ENCODE measurements around the gene MICOS13. TPM values are rescaled to one million over a fixed set of nuclear protein-coding genes. Genes with fewer than 3 reads are reported as not detected.

Gene MICOS13
- total RNA-seq, 6 experiments from 2014 or later, result 77.9 to 91.6 (median 80.1) TPM

GRCh38 chr19:5643060-5643459 lies 37.3 kb downstream of the MICOS13 start:
- H3K27me3 Mint-ChIP-seq (ENCODE audit: insufficient read depth), result no peaks in the 10 kb centered on the region; the same call in 1 of the 2 replicates
- H3K27ac Mint-ChIP-seq, result no peak overlapping the region
- no peak for DNase-seq
- H3K36me3 Mint-ChIP-seq (ENCODE audit: low read depth), result peaks cover 38% of the 10 kb centered on the region
- peaks cover 33% of the 10 kb centered on the region for H3K4me1 Mint-ChIP-seq (ENCODE audit: low read depth)
- H3K9me3 Mint-ChIP-seq, result no peaks in the 10 kb centered on the region
- H3K4me3 Mint-ChIP-seq, result no peak overlapping the region
- TF ChIP-seq CTCF (IDR thresholded peaks at IDR 0.05), result no peak

- H3K9me3 Mint-ChIP-seq, result no peaks in the 10 kb centered on the region
- no peaks in the 10 kb centered on the region; the same call in 1 of the 2 replicates for H3K27me3 Mint-ChIP-seq (ENCODE audit: insufficient read depth)
- no peak for DNase-seq
- H3K4me3 Mint-ChIP-seq, result no peak overlapping the region
- TF ChIP-seq CTCF (IDR thresholded peaks at IDR 0.05), result no peak
- peaks cover 34% of the 10 kb centered on the region for H3K36me3 Mint-ChIP-seq (ENCODE audit: low read depth)
- peaks cover 41% of the 10 kb centered on the region for H3K4me1 Mint-ChIP-seq (ENCODE audit: low read depth)
- no peak overlapping the region for H3K27ac Mint-ChIP-seq
Observed at GRCh38 chr19:5642204-5642603, 38.1 kb downstream of the MICOS13 start.

- Mint-ChIP-seq H3K4me3 (no peak overlapping the region), H3K4me1 (ENCODE audit: low read depth) (peaks cover 41% of the 10 kb centered on the region), H3K9me3 (no peaks in the 10 kb centered on the region), H3K36me3 (ENCODE audit: low read depth) (peaks cover 29% of the 10 kb centered on the region), H3K27me3 (ENCODE audit: insufficient read depth) (no peaks in the 10 kb centered on the region; the same call in 1 of the 2 replicates), H3K27ac (no peak overlapping the region)
- TF ChIP-seq CTCF (IDR thresholded peaks at IDR 0.05), result no peak
- DNase-seq, result no peak
Observed at GRCh38 chr19:5641171-5641570, 39.1 kb downstream of the MICOS13 start.

GRCh38 chr19:5637971-5638370 lies 42.3 kb downstream of the MICOS13 start:
- H3K27me3 Mint-ChIP-seq (ENCODE audit: insufficient read depth), result no peaks in the 10 kb centered on the region; the same call in 1 of the 2 replicates
- H3K9me3 Mint-ChIP-seq, result no peaks in the 10 kb centered on the region
- H3K4me3 Mint-ChIP-seq, result no peak overlapping the region
- TF ChIP-seq CTCF (IDR thresholded peaks at IDR 0.05), result no peak
- peak overlapping the region; percentile 49; the same call in 1 of the 2 replicates for H3K27ac Mint-ChIP-seq
- peaks cover 12% of the 10 kb centered on the region for H3K36me3 Mint-ChIP-seq (ENCODE audit: low read depth)
- no peak for DNase-seq
- H3K4me1 Mint-ChIP-seq (ENCODE audit: low read depth), result peaks cover 23% of the 10 kb centered on the region

GRCh38 chr19:5635427-5635826 lies 44.9 kb downstream of the MICOS13 start:
- H3K27ac Mint-ChIP-seq, result peak overlapping the region; percentile 22; the same call in 1 of the 2 replicates
- H3K36me3 Mint-ChIP-seq (ENCODE audit: low read depth), result no peaks in the 10 kb centered on the region; the same call in 1 of the 2 replicates
- H3K4me1 Mint-ChIP-seq (ENCODE audit: low read depth), result peaks cover 30% of the 10 kb centered on the region
- H3K27me3 Mint-ChIP-seq (ENCODE audit: insufficient read depth), result no peaks in the 10 kb centered on the region; the same call in 1 of the 2 replicates
- no peak overlapping the region for H3K4me3 Mint-ChIP-seq
- no peak for DNase-seq
- TF ChIP-seq CTCF (IDR thresholded peaks at IDR 0.05), result no peak
- no peaks in the 10 kb centered on the region for H3K9me3 Mint-ChIP-seq
